Prostate gland (tissue), 2 donors: ENCODE results near the gene PLPPR1.

ENCODE experiments used
- POLR2A ChIP-seq: fragments of 450-650 bp; IDR thresholded peaks from one replicate; pipeline ENCODE4 v1.6.1; 2016; ENCODE audit warnings: antibody characterized with exemption, mild to moderate bottlenecking
- TF ChIP-seq, protein P1 (sequence below), 4 experiments: fragments of 200-600 bp in 2 of 4; fragments of 450-650 bp in 2 of 4; sonication (generic) in 2 of 4; IDR thresholded peaks; 1 replicate in 3 of 4; 2 replicates in 1 of 4; pipeline ENCODE4 v1.5.1; 2016 to 2019; ENCODE audit warnings: antibody characterized with exemption in 4 of 4, mild to moderate bottlenecking in 2 of 4, moderate library complexity in 2 of 4

DNA sequence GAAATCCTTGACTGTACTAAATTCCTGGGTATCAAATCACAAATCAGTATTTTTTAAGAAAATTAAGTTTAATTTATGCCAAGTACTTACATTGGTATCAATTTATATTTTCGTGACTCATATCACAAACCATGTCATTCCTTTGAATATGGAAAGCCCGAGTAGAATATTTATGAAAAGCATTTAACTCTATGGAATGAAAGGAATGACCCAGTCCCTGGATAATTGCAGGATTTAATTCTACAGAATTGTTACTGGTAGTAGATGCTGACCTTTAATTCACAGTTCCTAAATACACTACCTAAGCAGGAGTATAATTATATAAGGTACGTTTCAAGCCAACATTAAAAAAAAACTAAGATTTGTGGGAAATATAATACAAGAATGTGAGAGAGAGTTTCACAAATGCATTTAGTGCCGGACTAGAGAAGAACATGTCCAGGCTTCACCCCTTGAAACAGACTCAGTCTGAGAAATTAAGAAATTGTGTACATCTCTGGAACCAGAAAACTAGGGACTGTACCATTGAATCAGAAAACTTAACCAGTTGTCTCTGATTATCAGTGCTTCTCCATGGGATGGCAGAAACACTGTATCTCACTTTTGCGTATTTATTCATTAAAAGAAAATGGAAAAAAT, 28.5 kb upstream of the PLPPR1 start:
- TF ChIP-seq, protein P1, sequence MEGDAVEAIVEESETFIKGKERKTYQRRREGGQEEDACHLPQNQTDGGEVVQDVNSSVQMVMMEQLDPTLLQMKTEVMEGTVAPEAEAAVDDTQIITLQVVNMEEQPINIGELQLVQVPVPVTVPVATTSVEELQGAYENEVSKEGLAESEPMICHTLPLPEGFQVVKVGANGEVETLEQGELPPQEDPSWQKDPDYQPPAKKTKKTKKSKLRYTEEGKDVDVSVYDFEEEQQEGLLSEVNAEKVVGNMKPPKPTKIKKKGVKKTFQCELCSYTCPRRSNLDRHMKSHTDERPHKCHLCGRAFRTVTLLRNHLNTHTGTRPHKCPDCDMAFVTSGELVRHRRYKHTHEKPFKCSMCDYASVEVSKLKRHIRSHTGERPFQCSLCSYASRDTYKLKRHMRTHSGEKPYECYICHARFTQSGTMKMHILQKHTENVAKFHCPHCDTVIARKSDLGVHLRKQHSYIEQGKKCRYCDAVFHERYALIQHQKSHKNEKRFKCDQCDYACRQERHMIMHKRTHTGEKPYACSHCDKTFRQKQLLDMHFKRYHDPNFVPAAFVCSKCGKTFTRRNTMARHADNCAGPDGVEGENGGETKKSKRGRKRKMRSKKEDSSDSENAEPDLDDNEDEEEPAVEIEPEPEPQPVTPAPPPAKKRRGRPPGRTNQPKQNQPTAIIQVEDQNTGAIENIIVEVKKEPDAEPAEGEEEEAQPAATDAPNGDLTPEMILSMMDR (IDR thresholded peaks at IDR 0.05): no peak
- no peak for TF ChIP-seq POLR2A
